ENCODE data around the gene PAPPA2. TPM values are rescaled to one million over a fixed set of nuclear protein-coding genes. Genes with fewer than 3 reads are reported as not detected.

The PAPPA2 gene
- total RNA-seq: not detected in 2 replicates
- total RNA-seq (2013): 0.07 TPM
- polyA plus RNA-seq: 0.01 TPM in 1 of 2 replicates, not detected in the other
- 0.07 TPM in 1 of 2 replicates, not detected in the other for polyA minus RNA-seq

GRCh38 chr1:176462674-176463378 is at the start of gene PAPPA2:
TSS of gene PAPPA2 (plus strand) at chr1:176463175. CDS start at chr1:176556323, 93,148 bp downstream.
- no peak for ATAC-seq (ENCODE audit: low read depth)

More at GRCh38 chr1:176462674-176463378, at the start of gene PAPPA2:
- Histone ChIP-seq H3K27me3 (replicated peaks in 1 of 4; ENCODE audit: control extremely low read depth in 1 of 4, control insufficient read depth in 3 of 4, insufficient read depth in 4 of 4, low read length in 3 of 4) (no peaks in the 10 kb centered on the region), H4K20me1 (ENCODE audit: control insufficient read depth, insufficient read depth, low read length, poor library complexity, severe bottlenecking) (no peaks in the 10 kb centered on the region), H2AFZ (ENCODE audit: insufficient read depth, low read depth, low read length, poor library complexity, severe bottlenecking) (no peak within 1 kb of the TSS), H3K4me1 (ENCODE audit: control insufficient read depth in 2 of 2, insufficient read depth in 2 of 2, low read length in 2 of 2) (no peaks in the 10 kb centered on the region), H3K36me3 (replicated peaks in 1 of 2; ENCODE audit: control extremely low read depth in 1 of 2, control insufficient read depth in 1 of 2, extremely low read depth in 1 of 2, insufficient read depth in 2 of 2, low read length in 1 of 2) (no peaks in the 10 kb centered on the region), H3K4me2 (replicated peaks; ENCODE audit: low read depth, low read length, poor library complexity, severe bottlenecking) (no peak within 1 kb of the TSS), H3K9ac (ENCODE audit: low read length) (no peak within 1 kb of the TSS), H3K9me3 (ENCODE audit: control extremely low read depth in 1 of 3, control insufficient read depth in 2 of 3, insufficient read depth in 1 of 3, low read length in 2 of 3) (peaks cover 0 to 6% (median 0%) of the 10 kb centered on the region in 3 donors), H3K4me3 (ENCODE audit: control extremely low read depth in 1 of 5, extremely low read depth in 1 of 5, insufficient read depth in 1 of 5, low read depth in 2 of 5, low read length in 4 of 5) (no peak within 1 kb of the TSS), H3K27ac (ENCODE audit: low read length in 2 of 2) (no peak within 1 kb of the TSS), H3K79me2 (ENCODE audit: control insufficient read depth, insufficient read depth, low read length) (no peaks in the 10 kb centered on the region)
- 94% methylated on average over 4 of the region's 6 CpGs for WGBS (ENCODE audit: insufficient coverage)
- Mint-ChIP-seq H3K9me3 (ENCODE audit: insufficient read depth) (no peaks in the 10 kb centered on the region), H3K4me3 (no peak within 1 kb of the TSS), H3K4me1 (no peaks in the 10 kb centered on the region), H3K27me3 (peaks cover 9% of the 10 kb centered on the region), H3K27ac (no peak within 1 kb of the TSS)
- TF ChIP-seq EZH2 (IDR thresholded peaks at IDR 0.05; ENCODE audit: borderline replicate concordance, insufficient read depth, low read depth, low read length, poor library complexity, severe bottlenecking): no peak
- TF ChIP-seq CTCF (IDR thresholded peaks at IDR 0.05): no peak
- POLR2A ChIA-PET: no interaction called here
- no peak for DNase-seq
- CTCF ChIA-PET: no interaction called here
- intact Hi-C loops (cut with micrococcal nuclease): no loop called here

Data from B cell (primary cell).